IMR-90 (cell line): ENCODE results near the gene SCLY. TPM values are rescaled to one million over a fixed set of nuclear protein-coding genes. Genes with fewer than 3 reads are reported as not detected.
A peak's percentile ranks its signal among the peaks of the same experiment; 100 is the strongest.

Experiments
- ATAC-seq: fragments of 200-7000 bp; cut with Tn5 transposase; 2 replicates; pipeline ENCODE4 v1.9.1; 2020; ENCODE audit warnings: low read depth, mild to moderate bottlenecking, moderate library complexity
- BruUV-seq: library from RNA; stranded (reverse); fragments of 400-500 nt; replicated peaks from 2 replicates; lab custom pipeline; 2021; lab: Mats Ljungman, UMichigan
- CTCF ChIA-PET: fragments of 300-600 bp; formaldehyde crosslinking; extraction: SDS; loops from one replicate; lab custom pipeline; 2021; ENCODE audit warnings: antibody characterized with exemption; lab: Yijun Ruan, JAX
- POLR2A ChIA-PET: fragments of 300-600 bp; sonication (Branson Sonifier 250); formaldehyde crosslinking; loops from one replicate; lab custom pipeline; 2022; ENCODE audit warnings: antibody characterized with exemption; ENCODE audit not compliant: unreplicated experiment; lab: Charles Lee
- DNase-seq: peaks from one replicate; pipeline ENCODE4 v3.0.0; 2013
- H2AFZ ChIP-seq: replicated peaks from 2 replicates; pipeline ENCODE3; 2013; ENCODE audit warnings: low read length, mild to moderate bottlenecking; ENCODE audit not compliant: poor library complexity
- H2AK5ac ChIP-seq: 2 replicates; pipeline ENCODE4 v1.6.1; 2013; ENCODE audit warnings: low read depth, low read length, inconsistent platforms
- H2AK9ac ChIP-seq: replicated peaks from 2 replicates; pipeline ENCODE3; 2013; ENCODE audit warnings: mild to moderate bottlenecking, low read depth, low read length, moderate library complexity; ENCODE audit not compliant: poor library complexity
- H2BK120ac ChIP-seq: 2 replicates; pipeline ENCODE4 v1.6.1; 2013; ENCODE audit warnings: low read depth, low read length, inconsistent platforms
- H2BK15ac ChIP-seq: 3 replicates; pipeline ENCODE4 v1.6.1; 2013; ENCODE audit warnings: low read depth, low read length, inconsistent platforms
- H2BK20ac ChIP-seq: 2 replicates; pipeline ENCODE4 v1.6.1; 2013; ENCODE audit warnings: low read depth, mild to moderate bottlenecking, inconsistent platforms, low read length, moderate library complexity
- H2BK5ac ChIP-seq: 2 replicates; pipeline ENCODE4 v1.6.1; 2013; ENCODE audit warnings: mild to moderate bottlenecking, low read depth, low read length, inconsistent platforms; ENCODE audit not compliant: poor library complexity, severe bottlenecking
- H3K14ac ChIP-seq: replicated peaks from 2 replicates; pipeline ENCODE4 v1.6.1; 2013; ENCODE audit warnings: low read depth, low read length, inconsistent platforms
- H3K18ac ChIP-seq: 2 replicates; pipeline ENCODE4 v1.6.1; 2013; ENCODE audit warnings: low read depth, low read length, control low read depth
- H3K23ac ChIP-seq: 2 replicates; pipeline ENCODE4 v1.6.1; 2013; ENCODE audit warnings: low read depth, low read length, inconsistent platforms
- H3K27ac ChIP-seq: 2 replicates; pipeline ENCODE4 v1.5.1; 2013; ENCODE audit warnings: mild to moderate bottlenecking, control low read depth, low read length; ENCODE audit not compliant: insufficient read depth
- H3K27me3 ChIP-seq: 2 replicates; pipeline ENCODE4 v1.6.1; 2013; ENCODE audit warnings: low read length; ENCODE audit not compliant: control insufficient read depth, insufficient read depth
- H3K36me3 ChIP-seq: 2 replicates; pipeline ENCODE4 v1.6.1; 2013; ENCODE audit warnings: low read length, mixed read lengths; ENCODE audit not compliant: control insufficient read depth, insufficient read depth
- H3K4ac ChIP-seq: 2 replicates; pipeline ENCODE4 v1.6.1; 2013; ENCODE audit warnings: low read depth, low read length, inconsistent platforms
- H3K4me1 ChIP-seq: 2 replicates; pipeline ENCODE4 v1.6.1; 2013; ENCODE audit warnings: low read length, mixed read lengths; ENCODE audit not compliant: control insufficient read depth, insufficient read depth
- H3K4me2 ChIP-seq: 2 replicates; pipeline ENCODE4 v1.6.1; 2013; ENCODE audit warnings: low read depth, mild to moderate bottlenecking, control low read depth, low read length, moderate library complexity
- H3K4me3 ChIP-seq: 2 replicates; pipeline ENCODE4 v1.5.1; 2013; ENCODE audit warnings: low read depth, mild to moderate bottlenecking, control low read depth, low read length, moderate library complexity; ENCODE audit not compliant: insufficient read depth
- H3K56ac ChIP-seq: 2 replicates; pipeline ENCODE4 v1.6.1; 2013; ENCODE audit warnings: low read length, inconsistent platforms; ENCODE audit not compliant: insufficient read depth; ENCODE audit errors: extremely low read depth
- H3K79me1 ChIP-seq, 2 experiments: 2 replicates each; pipeline ENCODE4 v1.6.1; 2013; ENCODE audit warnings: low read length in 2 of 2, inconsistent platforms in 1 of 2, low read depth in 1 of 2
- H3K9ac ChIP-seq: 2 replicates; pipeline ENCODE4 v1.6.1; 2013; ENCODE audit warnings: low read depth, low read length, control low read depth
- H3K9me1 ChIP-seq: 2 replicates; pipeline ENCODE4 v1.6.1; 2013; ENCODE audit warnings: low read length, inconsistent platforms; ENCODE audit not compliant: insufficient read depth
- H3K9me3 ChIP-seq: 2 replicates; pipeline ENCODE4 v1.6.1; 2013; ENCODE audit warnings: low read length; ENCODE audit not compliant: control insufficient read depth, insufficient read depth
- H4K20me1 ChIP-seq: 2 replicates; pipeline ENCODE4 v1.6.1; 2013; ENCODE audit warnings: low read length, inconsistent platforms; ENCODE audit not compliant: insufficient read depth
- H4K5ac ChIP-seq: 2 replicates; pipeline ENCODE4 v1.6.1; 2013; ENCODE audit warnings: mild to moderate bottlenecking, low read depth, low read length, control low read depth
- H4K8ac ChIP-seq, 2 experiments: 2 replicates each; pipeline ENCODE4 v1.6.1; 2013; ENCODE audit warnings: low read depth in 2 of 2, low read length in 2 of 2, control low read depth in 1 of 2, inconsistent platforms in 1 of 2
- H4K91ac ChIP-seq: 2 replicates; pipeline ENCODE4 v1.6.1; 2013; ENCODE audit warnings: low read depth, low read length, inconsistent platforms; ENCODE audit not compliant: insufficient read depth
- BHLHE40 ChIP-seq: fragments of 150-350 bp; IDR thresholded peaks from 2 replicates; pipeline ENCODE4 v1.6.1; 2016; ENCODE audit warnings: mild to moderate bottlenecking, low read depth, low read length
- CEBPB ChIP-seq: IDR thresholded peaks from 2 replicates; pipeline ENCODE4 v1.6.1; 2012; ENCODE audit warnings: low read depth, low read length, improper control_type of control experiment
- CHD1 ChIP-seq: IDR thresholded peaks from 2 replicates; pipeline ENCODE4 v1.6.1; 2012; ENCODE audit warnings: low read depth, low read length, improper control_type of control experiment
- POLR2A ChIP-seq: IDR thresholded peaks from 2 replicates; pipeline ENCODE4 v1.6.1; 2012; ENCODE audit warnings: mild to moderate bottlenecking, low read depth, low read length
- RAD21 ChIP-seq: IDR thresholded peaks from 2 replicates; pipeline ENCODE4 v1.6.1; 2012; ENCODE audit warnings: low read length, improper control_type of control experiment
- RCOR1 ChIP-seq: IDR thresholded peaks from 2 replicates; pipeline ENCODE4 v1.6.1; 2012; ENCODE audit warnings: mild to moderate bottlenecking, low read length, improper control_type of control experiment; ENCODE audit not compliant: insufficient replicate concordance
- SMC3 ChIP-seq: fragments of 150-350 bp; IDR thresholded peaks from 2 replicates; pipeline ENCODE4 v1.6.1; 2016; ENCODE audit warnings: low read depth, mild to moderate bottlenecking, antibody characterized with exemption, low read length, moderate library complexity
- WGBS, 2 experiments: methylation state at CpG; one replicate each; pipeline versions ENCODE4 v1.1.5 to v1.1.7; 2013; ENCODE audit warnings: missing lambda C conversion rate in 2 of 2; ENCODE audit not compliant: insufficient read length in 1 of 2; ENCODE audit errors: extremely low coverage in 2 of 2; 5-methylcytosine and 5-hydroxymethylcytosine counted together
- dilution Hi-C: fragments of 300-500 bp; cut with HindIII; formaldehyde crosslinking; loops from one replicate; pipeline ENCODE4 v1.14.3; 2018; ENCODE audit warnings: low sequenced_read_pairs; ENCODE audit not compliant: unreplicated experiment
- in situ Hi-C: fragments of 300-500 bp; cut with MboI; formaldehyde crosslinking; loops from 3 replicates; pipeline ENCODE4 v1.14.3; 2019; ENCODE audit warnings: low sequenced_read_pairs, inconsistent platforms, mixed read lengths
- intact Hi-C: fragments of 100-400 bp; cut with micrococcal nuclease; formaldehyde crosslinking; loops from 2 replicates; pipeline ENCODE4 v1.10.0; 2022
- polyA plus RNA-seq, 3 experiments: library from polyadenylated mRNA; depleted of rRNA; stranded (reverse); fragments of >200 nt; gene quantifications; 2 replicates each; pipeline ENCODE4 v1.2.3, GENCODE V29; 2012; ENCODE audit warnings: low replicate concordance in 1 of 3
- total RNA-seq: library from RNA; depleted of rRNA; stranded (reverse); fragments of >200 nt; gene quantifications from 2 replicates; pipeline ENCODE4 v1.2.3, GENCODE V29; 2012
- TF ChIP-seq, protein P1 (sequence below): fragments of 150-350 bp; IDR thresholded peaks from 2 replicates; pipeline ENCODE4 v1.6.1; 2016; ENCODE audit warnings: low read depth, mild to moderate bottlenecking, low read length, moderate library complexity, borderline replicate concordance

SCLY gene
- total and polyA plus RNA-seq, 2 of the 4 experiments (the other 2 are of a cell fraction): 8.6 to 10.5 TPM

DNA sequence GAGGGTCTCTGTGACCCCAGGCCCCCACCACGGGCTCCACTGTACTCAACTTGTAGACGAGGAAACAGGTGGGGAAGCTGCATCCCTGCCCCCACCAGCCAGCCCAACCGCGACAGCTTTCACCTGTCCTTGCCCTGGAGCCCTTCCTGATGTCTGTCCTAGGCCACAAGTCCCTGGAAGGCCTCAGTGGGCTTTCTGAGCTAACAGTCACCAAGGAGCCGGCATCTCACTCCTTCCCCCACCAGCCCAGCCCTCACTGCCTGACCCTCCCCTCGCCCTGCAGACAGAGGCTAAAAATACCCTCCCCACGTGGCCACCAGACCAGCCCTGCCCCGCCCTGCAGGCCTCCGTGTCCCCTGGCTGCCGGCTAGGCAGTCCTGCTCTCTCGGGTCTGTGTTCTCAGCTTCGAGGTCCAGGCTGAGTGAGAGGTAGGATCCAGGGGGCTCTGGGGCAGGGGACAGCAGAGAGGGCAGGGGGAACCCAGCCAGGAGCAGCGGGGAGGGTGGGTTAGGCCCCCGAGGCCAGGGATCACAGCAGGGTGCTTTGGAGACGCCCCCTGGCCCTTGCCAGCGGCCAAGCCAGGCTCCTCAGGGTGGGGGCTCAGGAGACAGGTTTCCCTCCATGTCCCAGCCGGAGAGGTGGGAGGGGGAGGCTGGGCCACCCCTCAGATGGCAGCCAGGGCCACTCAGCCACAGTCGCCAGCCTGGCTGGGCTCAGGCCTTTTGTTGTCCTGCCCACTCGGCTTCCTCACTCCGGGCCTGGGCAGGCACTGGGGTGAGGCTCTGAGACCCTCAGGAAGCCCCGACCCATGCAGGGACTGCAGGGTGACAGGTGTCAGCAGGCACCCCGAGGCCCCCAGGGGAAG lies 77.8 kb downstream of the SCLY start, which contains the start of gene KLHL30:
TSS of gene KLHL30 (plus strand) at position 338 of the 865 bp plus-strand sequence. CDS start 2,087 bp downstream, outside the sequence.
- TF ChIP-seq CEBPB: no peak
- no peak for TF ChIP-seq CHD1
- no peak for TF ChIP-seq SMC3
- TF ChIP-seq, protein P1, sequence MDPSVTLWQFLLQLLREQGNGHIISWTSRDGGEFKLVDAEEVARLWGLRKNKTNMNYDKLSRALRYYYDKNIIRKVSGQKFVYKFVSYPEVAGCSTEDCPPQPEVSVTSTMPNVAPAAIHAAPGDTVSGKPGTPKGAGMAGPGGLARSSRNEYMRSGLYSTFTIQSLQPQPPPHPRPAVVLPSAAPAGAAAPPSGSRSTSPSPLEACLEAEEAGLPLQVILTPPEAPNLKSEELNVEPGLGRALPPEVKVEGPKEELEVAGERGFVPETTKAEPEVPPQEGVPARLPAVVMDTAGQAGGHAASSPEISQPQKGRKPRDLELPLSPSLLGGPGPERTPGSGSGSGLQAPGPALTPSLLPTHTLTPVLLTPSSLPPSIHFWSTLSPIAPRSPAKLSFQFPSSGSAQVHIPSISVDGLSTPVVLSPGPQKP: no peak
- TF ChIP-seq POLR2A: no peak
- no peak for TF ChIP-seq RAD21
- no peak for TF ChIP-seq RCOR1
- TF ChIP-seq BHLHE40: no peak
- H4K20me1 ChIP-seq: no peaks in the 10 kb centered on the region
- H2AK5ac ChIP-seq: peak within 1 kb of the TSS; percentile 43
- peak within 1 kb of the TSS; percentile 67 for H2AFZ ChIP-seq
- H3K9me1 ChIP-seq: 0 out of 2 replicates have a peak, but pooled peaks cover 9% of the 10 kb centered on the region
- no peaks in the 10 kb centered on the region for H3K36me3 ChIP-seq
- ChIA-PET POLR2A (no interaction called here), CTCF (no interaction called here)
- peaks cover 19% of the 10 kb centered on the region for H3K4me1 ChIP-seq
- H3K9ac ChIP-seq: no peak within 1 kb of the TSS
- H3K27me3 ChIP-seq: no peaks in the 10 kb centered on the region
- no peak within 1 kb of the TSS for H3K27ac ChIP-seq
- in situ Hi-C loops (no loop called here), intact Hi-C loops (no loop called here), dilution Hi-C loops (no loop called here)
- H2BK20ac ChIP-seq: peak within 1 kb of the TSS; percentile 47; the same call in 1 of the 2 replicates
- H2BK5ac ChIP-seq: no peak within 1 kb of the TSS
- 82% methylated on average over 9 of the region's 22 CpGs; no CpG with 5 or more reads in 1 of the 2 experiments for WGBS, 2 experiments
- H3K4me2 ChIP-seq: no peak within 1 kb of the TSS
- H2BK15ac ChIP-seq: peak within 1 kb of the TSS; percentile 27; the same call in 1 of the 3 replicates
- H3K4me3 ChIP-seq: no peak within 1 kb of the TSS
- DNase-seq: no peak
- H3K18ac ChIP-seq: peak within 1 kb of the TSS; percentile 2; the same call in 1 of the 2 replicates
- no TSS peak for BruUV-seq
- peak within 1 kb of the TSS; percentile 84 for H2AK9ac ChIP-seq
- no peaks in the 10 kb centered on the region for H3K9me3 ChIP-seq
- no peak within 1 kb of the TSS for H3K56ac ChIP-seq
- peak within 1 kb of the TSS; percentile 83 for H4K91ac ChIP-seq
- H4K5ac ChIP-seq: 0 out of 2 replicates have a peak within 1 kb of the TSS, but pooled peaks have one; percentile 26
- no peak for ATAC-seq
- peak within 1 kb of the TSS; percentile 20 for H2BK120ac ChIP-seq
- H4K8ac ChIP-seq: peak within 1 kb of the TSS; percentile 37 to 80; a peak in 2 of 4 replicates
- no peaks in the 10 kb centered on the region for H3K79me1 ChIP-seq
- H3K4ac ChIP-seq: peak within 1 kb of the TSS; percentile 77
- no peak within 1 kb of the TSS for H3K14ac ChIP-seq
- no peak within 1 kb of the TSS for H3K23ac ChIP-seq
